ENCODE data around the gene TMEM201.

Gene TMEM201

GRCh38 chr1:9654051-9654833 lies 65.5 kb downstream of the TMEM201 start:
- no peak for DNase-seq

GRCh38 chr1:9654834-9655723 lies 66.4 kb downstream of the TMEM201 start:
- no peak for DNase-seq

GRCh38 chr1:9655836-9656235 lies 67.1 kb downstream of the TMEM201 start:
- DNase-seq = no peak

DNA sequence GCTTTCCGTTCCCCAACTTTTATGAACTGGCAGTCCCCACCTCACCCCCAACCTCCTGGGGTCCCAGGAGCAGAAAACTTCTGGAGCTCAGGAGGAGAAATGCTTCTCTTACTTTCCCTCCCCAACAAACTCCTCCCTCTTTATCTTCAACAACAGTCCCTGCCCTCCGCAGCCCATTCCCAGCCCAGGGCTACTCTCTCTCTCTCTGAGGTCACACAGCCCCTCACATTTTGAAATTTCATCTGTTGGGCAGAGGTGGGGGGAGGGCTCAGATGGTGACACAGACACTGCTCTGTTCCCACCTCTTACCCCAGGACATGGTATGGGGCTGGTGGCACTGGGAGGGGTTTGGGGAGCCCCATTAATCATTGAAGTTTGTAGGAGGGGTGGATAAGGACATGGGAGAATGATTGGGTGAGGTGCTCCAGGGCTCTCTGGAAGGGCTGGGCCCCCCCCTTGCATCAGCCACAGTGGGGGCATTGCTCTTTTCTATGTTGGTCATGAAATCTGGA lies 68.9 kb downstream of the TMEM201 start:
- no peak for DNase-seq

- DNase-seq = no peak
Observed at GRCh38 chr1:9658199-9658598, 69.5 kb downstream of the TMEM201 start.

DNA sequence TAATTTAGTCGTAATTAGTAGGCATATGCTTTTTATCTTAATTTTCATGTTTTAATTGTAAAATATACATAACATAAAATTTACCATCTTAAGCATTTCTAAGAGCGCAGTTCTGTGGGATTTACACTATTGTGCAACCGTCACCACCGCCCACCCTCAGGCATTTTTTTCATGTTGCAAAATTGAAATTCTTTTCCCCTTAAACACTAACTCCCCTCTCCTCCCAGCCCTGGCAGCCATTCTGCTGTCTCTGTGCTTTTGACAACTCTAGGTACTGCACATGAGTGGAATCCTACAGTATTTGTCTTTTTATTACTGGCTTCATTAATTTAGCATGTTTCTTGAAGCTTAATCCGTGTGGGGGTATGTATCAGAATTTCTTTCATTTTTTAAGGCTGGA lies 70.6 kb downstream of the TMEM201 start:
- DNase-seq = peak; percentile 84

DNA sequence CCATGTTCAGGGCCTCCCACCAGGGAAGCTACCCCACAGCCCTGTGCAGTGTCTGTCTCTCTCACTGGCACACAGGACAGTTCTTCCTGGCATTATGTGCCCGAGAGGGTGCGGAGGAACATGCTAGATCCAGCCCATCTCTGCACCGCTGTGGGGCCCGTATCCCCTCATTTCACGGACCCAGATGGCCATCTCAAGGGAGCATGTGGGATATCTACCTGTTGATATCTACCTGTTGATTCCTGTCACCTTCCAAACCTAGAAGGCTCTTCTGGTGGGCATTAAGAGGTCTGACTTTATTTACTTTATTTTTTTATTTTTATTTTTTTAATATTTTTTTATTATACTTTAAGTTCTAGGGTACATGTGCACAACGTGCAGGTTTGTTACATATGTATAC lies 74.5 kb downstream of the TMEM201 start:
- no peak for DNase-seq

Data from fibroblast of skin of right biceps (primary cell).